IPS-11a (cell line): Measurements from ENCODE around the gene UBL3.

Experiments used
- H3K4me3 ChIP-seq: one replicate; pipeline ENCODE4 v1.5.1; 2013; ENCODE audit warnings: low read depth, low read length, control low read depth

UBL3 gene

GRCh38 chr13:29850213-29850898 lies at the start of gene UBL3:
Gene UBL3 (minus strand): TSS chr13:29850617. CDS start chr13:29849538, 1,079 bp downstream.
- H3K4me3 ChIP-seq, result peak within 1 kb of the TSS; percentile 84

GRCh38 chr13:29897102-29897501 lies 46.7 kb upstream of the UBL3 start:
- H3K4me3 ChIP-seq, result no peak overlapping the region

GRCh38 chr13:29893438-29893837 lies 43.0 kb upstream of the UBL3 start:
- H3K4me3 ChIP-seq, result no peak overlapping the region

GRCh38 chr13:29892151-29892550 lies 41.7 kb upstream of the UBL3 start:
- H3K4me3 ChIP-seq, result no peak overlapping the region

- no peak overlapping the region for H3K4me3 ChIP-seq
Measured at GRCh38 chr13:29889111-29889510, 38.7 kb upstream of the UBL3 start.

GRCh38 chr13:29888306-29888705 lies 37.9 kb upstream of the UBL3 start:
- H3K4me3 ChIP-seq, result no peak overlapping the region

GRCh38 chr13:29887686-29888085 lies 37.3 kb upstream of the UBL3 start:
- H3K4me3 ChIP-seq, result no peak overlapping the region

GRCh38 chr13:29887030-29887557 lies 36.7 kb upstream of the UBL3 start:
- no peak overlapping the region for H3K4me3 ChIP-seq

- H3K4me3 ChIP-seq, result no peak overlapping the region
Measured at GRCh38 chr13:29886446-29886845, 36.0 kb upstream of the UBL3 start.

- H3K4me3 ChIP-seq, result no peak overlapping the region
Measured at GRCh38 chr13:29885989-29886388, 35.6 kb upstream of the UBL3 start.

GRCh38 chr13:29884671-29885430 lies 34.4 kb upstream of the UBL3 start:
- no peak overlapping the region for H3K4me3 ChIP-seq

GRCh38 chr13:29883941-29884518 lies 33.6 kb upstream of the UBL3 start:
- H3K4me3 ChIP-seq, result no peak overlapping the region

GRCh38 chr13:29882076-29882475 lies 31.7 kb upstream of the UBL3 start:
- H3K4me3 ChIP-seq, result no peak overlapping the region

- H3K4me3 ChIP-seq, result no peak overlapping the region
Measured at GRCh38 chr13:29878101-29878500, 27.7 kb upstream of the UBL3 start.

GRCh38 chr13:29877456-29878078 lies 27.1 kb upstream of the UBL3 start:
- H3K4me3 ChIP-seq, result no peak overlapping the region

- H3K4me3 ChIP-seq, result no peak overlapping the region
Measured at GRCh38 chr13:29875646-29876045, 25.2 kb upstream of the UBL3 start.

- no peak overlapping the region for H3K4me3 ChIP-seq
Measured at GRCh38 chr13:29868581-29868980, 18.2 kb upstream of the UBL3 start.

GRCh38 chr13:29865934-29866333 lies 15.5 kb upstream of the UBL3 start:
- no peak overlapping the region for H3K4me3 ChIP-seq

- H3K4me3 ChIP-seq, result no peak overlapping the region
Measured at GRCh38 chr13:29861694-29862110, 11.3 kb upstream of the UBL3 start.

- H3K4me3 ChIP-seq, result no peak overlapping the region
Measured at GRCh38 chr13:29859971-29860370, 9.6 kb upstream of the UBL3 start.

GRCh38 chr13:29858667-29859066 lies 8.2 kb upstream of the UBL3 start:
- no peak overlapping the region for H3K4me3 ChIP-seq
